ENCODE results near the gene CAPN2. TPM values are rescaled to one million over a fixed set of nuclear protein-coding genes. Genes with fewer than 3 reads are reported as not detected.
A peak's percentile ranks its signal among the peaks of the same experiment; 100 is the strongest.
"Not testable (repeated sequence)": the region's sequence is repeated elsewhere in the genome, so short reads cannot be mapped to it uniquely, and the experiment has no call there.

CAPN2 gene
- total RNA-seq, 1 experiment from 2014 or later: 459 TPM

DNA sequence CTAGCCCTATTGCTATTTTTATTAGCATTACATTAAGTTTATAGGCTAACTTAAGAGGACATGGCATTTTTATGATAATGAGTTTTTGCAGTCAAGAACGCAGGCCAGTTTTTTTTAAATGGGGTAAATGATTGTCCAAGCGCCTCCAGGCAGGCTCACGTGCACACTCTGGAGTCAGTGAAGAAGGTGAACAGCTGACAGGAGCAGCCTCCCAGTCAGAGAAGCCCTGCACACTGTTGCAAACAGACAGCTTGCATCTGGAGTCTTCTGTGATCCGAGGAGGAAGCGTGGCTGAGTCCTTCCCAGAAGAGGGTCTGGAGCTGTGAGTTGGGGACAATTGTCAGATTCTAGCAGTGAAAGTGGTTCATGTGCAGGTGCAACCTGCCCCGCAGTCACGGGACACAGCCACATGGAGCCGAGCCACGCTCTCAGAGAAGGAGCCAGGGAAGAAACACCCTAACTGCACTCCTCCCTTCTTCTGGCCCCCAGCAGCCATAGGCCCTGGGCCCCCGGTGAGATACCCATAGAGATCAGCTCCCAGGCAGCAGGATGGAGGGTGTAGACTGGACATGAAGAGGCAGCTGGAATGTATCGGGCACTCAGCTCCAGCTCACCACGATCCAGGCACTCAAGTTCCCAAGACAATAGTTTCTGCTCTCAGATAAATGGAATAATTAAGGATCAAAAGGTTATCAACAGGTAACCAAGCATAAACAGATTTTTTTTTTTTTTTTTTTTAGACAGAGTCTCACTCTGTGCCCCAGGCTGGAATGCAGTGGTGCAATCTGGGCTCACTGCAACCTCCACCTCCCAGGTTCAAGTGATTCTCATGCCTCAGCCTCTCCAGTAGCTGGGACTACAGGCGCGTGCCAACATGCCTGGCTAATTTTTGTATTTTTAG lies 26.4 kb downstream of the CAPN2 start:
- BruUV-seq (replicated peaks): no TSS peak
- peak; percentile 46 to 73 for DNase-seq

DNA sequence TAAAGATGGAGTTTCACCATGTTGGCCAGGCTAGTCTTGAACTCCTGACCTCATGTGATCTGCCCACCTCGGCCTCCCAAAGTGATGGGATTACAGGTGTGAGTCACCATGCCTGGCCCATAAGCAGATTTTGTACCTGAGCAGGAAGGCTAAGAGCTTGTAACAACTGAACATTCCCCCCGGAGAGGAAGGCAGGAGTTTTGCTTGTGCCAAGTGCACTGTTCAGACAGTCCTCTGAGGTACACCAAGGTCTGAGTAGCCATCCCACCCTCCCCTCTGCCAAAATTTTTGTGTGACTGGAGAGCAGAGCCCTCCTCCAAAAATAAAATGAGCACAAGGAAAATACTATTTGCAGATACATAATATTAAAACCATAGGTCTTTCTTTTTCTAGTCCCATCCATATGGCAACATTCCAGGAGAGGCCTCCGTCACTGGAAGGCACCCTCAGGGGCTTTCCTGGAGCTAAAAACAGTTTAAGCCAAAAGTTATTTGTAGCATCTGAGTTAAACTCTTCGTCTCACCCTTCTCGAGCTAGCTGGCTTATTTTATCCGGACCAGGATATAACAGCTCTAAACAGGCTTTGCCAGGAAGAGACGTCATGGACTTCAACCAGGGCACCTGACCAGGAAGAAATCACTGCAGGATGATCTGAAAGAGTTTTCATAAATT lies 27.2 kb downstream of the CAPN2 start:
- TF ChIP-seq, protein P1, sequence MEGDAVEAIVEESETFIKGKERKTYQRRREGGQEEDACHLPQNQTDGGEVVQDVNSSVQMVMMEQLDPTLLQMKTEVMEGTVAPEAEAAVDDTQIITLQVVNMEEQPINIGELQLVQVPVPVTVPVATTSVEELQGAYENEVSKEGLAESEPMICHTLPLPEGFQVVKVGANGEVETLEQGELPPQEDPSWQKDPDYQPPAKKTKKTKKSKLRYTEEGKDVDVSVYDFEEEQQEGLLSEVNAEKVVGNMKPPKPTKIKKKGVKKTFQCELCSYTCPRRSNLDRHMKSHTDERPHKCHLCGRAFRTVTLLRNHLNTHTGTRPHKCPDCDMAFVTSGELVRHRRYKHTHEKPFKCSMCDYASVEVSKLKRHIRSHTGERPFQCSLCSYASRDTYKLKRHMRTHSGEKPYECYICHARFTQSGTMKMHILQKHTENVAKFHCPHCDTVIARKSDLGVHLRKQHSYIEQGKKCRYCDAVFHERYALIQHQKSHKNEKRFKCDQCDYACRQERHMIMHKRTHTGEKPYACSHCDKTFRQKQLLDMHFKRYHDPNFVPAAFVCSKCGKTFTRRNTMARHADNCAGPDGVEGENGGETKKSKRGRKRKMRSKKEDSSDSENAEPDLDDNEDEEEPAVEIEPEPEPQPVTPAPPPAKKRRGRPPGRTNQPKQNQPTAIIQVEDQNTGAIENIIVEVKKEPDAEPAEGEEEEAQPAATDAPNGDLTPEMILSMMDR (conservative IDR thresholded peaks at IDR 0.05): no peak
- no peak for TF ChIP-seq EZH2 (IDR thresholded peaks at IDR 0.05; ENCODE audit: low read depth)
- peaks cover 72% of the 10 kb centered on the region for H3F3A ChIP-seq (ENCODE audit: insufficient read depth, low read depth)
- peak overlapping the region; percentile 30; the same call in 1 of the 2 replicates for H3K4me2 ChIP-seq
- peaks cover 86% of the 10 kb centered on the region for H3K79me2 ChIP-seq (ENCODE audit: low read depth)
- peaks cover 11% of the 10 kb centered on the region for H4K20me1 ChIP-seq (ENCODE audit: insufficient read depth)
- intact Hi-C loops (cut with micrococcal nuclease; ENCODE audit: unreplicated experiment): loop anchor here (1.0 kb wide), 1 partner anchor 24 kb away; no protein-coding TSS in a partner anchor
- no peaks in the 10 kb centered on the region for H3K9me3 ChIP-seq (ENCODE audit: insufficient read depth, low read depth)
- DNase-seq: no peak
- CTCF ChIA-PET: interaction anchor here (0.7 to 1.1 kb wide), 3 partner anchors 12 to 21 kb away, joined by 3 to 13 read pairs (median 4); no protein-coding TSS in a partner anchor
- peaks cover 51% of the 10 kb centered on the region for H3K36me3 ChIP-seq (ENCODE audit: low read depth)
- peak overlapping the region; percentile 73 for H3K27ac ChIP-seq
- H3K4me1 ChIP-seq (replicated peaks; ENCODE audit: insufficient read depth): peaks cover 46% of the 10 kb centered on the region
- no peaks in the 10 kb centered on the region for H3K9me2 ChIP-seq (ENCODE audit: insufficient read depth)
- H3K27me3 ChIP-seq (ENCODE audit: insufficient read depth, low read depth): no peaks in the 10 kb centered on the region
- H2AFZ ChIP-seq: no peak overlapping the region
- BruUV-seq (replicated peaks): TSS peak; percentile 1
- POLR2A ChIA-PET (ENCODE audit: unreplicated experiment): interaction anchor here (0.5 to 1.3 kb wide), 6 partner anchors 10 to 459 kb away, joined by 3 to 17 read pairs (median 6); no protein-coding TSS in a partner anchor
- H3K4me3 ChIP-seq: no peak overlapping the region

More for the DNA sequence above, 26.4 kb downstream of the CAPN2 start:
- TF ChIP-seq, protein P1 (conservative IDR thresholded peaks at IDR 0.05): no peak
- no peak for TF ChIP-seq EZH2 (IDR thresholded peaks at IDR 0.05; ENCODE audit: low read depth)
- ChIA-PET CTCF (interaction anchor here (0.7 to 1.1 kb wide), 3 partner anchors 11 to 20 kb away, joined by 3 to 13 read pairs (median 4); no protein-coding TSS in a partner anchor), POLR2A (ENCODE audit: unreplicated experiment) (interaction anchor here (0.5 to 1.3 kb wide), 8 partner anchors 11 to 460 kb away, joined by 3 to 17 read pairs (median 6); partner anchors contain the start of gene CAPN8)
- no peaks in the 10 kb centered on the region for H3K27me3 ChIP-seq (ENCODE audit: insufficient read depth, low read depth)
- peak overlapping the region; percentile 30; the same call in 1 of the 2 replicates for H3K4me2 ChIP-seq
- H3K27ac ChIP-seq: peak overlapping the region; percentile 73
- H3F3A ChIP-seq (ENCODE audit: insufficient read depth, low read depth): peaks cover 64% of the 10 kb centered on the region
- peaks cover 14% of the 10 kb centered on the region for H4K20me1 ChIP-seq (ENCODE audit: insufficient read depth)
- H3K9me3 ChIP-seq (ENCODE audit: insufficient read depth, low read depth): no peaks in the 10 kb centered on the region
- H3K36me3 ChIP-seq (ENCODE audit: low read depth): peaks cover 45% of the 10 kb centered on the region
- H3K4me3 ChIP-seq: no peak overlapping the region
- H3K4me1 ChIP-seq (replicated peaks; ENCODE audit: insufficient read depth): peaks cover 46% of the 10 kb centered on the region
- peaks cover 88% of the 10 kb centered on the region for H3K79me2 ChIP-seq (ENCODE audit: low read depth)
- H2AFZ ChIP-seq: no peak overlapping the region
- intact Hi-C loops (cut with micrococcal nuclease; ENCODE audit: unreplicated experiment): loop anchor here (1.0 kb wide), 1 partner anchor 23 kb away; no protein-coding TSS in a partner anchor
- H3K9me2 ChIP-seq (ENCODE audit: insufficient read depth): no peaks in the 10 kb centered on the region

DNA sequence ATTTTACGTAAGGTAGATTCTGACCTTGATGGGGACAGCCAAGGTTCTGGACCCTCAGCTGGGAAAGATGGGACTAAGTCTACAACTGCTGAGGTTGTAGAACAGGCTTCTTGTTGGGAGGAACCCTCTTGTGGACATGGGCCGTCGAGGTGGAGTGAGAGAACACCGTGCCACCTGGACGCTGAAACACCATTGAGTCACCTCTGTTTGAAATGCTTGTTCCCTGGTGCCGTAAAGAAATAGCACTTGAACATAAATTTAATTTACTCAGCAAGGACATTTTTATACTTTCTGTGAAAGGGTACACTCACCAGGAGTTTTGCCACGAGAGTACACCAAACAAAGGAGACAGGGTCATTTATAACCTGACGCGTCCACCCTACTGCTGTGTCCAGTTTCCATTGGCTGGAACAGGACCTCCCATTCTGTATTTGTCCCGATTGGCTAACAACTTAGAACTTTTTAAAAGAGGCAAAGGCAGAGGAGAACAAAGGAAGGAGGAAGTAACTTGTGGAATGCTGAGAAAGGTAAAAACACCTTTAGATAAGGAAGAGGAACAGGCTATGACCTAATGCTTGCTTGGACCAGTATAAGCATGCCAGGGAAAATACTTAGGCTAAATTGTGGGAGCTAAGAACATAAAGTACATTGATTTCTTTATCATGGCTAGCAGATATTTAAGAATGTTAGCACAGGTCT lies 27.8 kb downstream of the CAPN2 start:
- H3K9me2 ChIP-seq (ENCODE audit: insufficient read depth); intact Hi-C loops (cut with micrococcal nuclease; ENCODE audit: unreplicated experiment); H3K9me3 ChIP-seq (ENCODE audit: insufficient read depth, low read depth); H3K4me3 ChIP-seq; H3K27me3 ChIP-seq (ENCODE audit: insufficient read depth, low read depth); CTCF ChIA-PET; H2AFZ ChIP-seq: not testable (repeated sequence)
- Histone ChIP-seq H3K27ac (peak overlapping the region; percentile 73), H3K4me2 (0 out of 2 replicates have a peak overlapping the region, but pooled peaks have one; percentile 14), H3K79me2 (ENCODE audit: low read depth) (peaks cover 80% of the 10 kb centered on the region), H3F3A (ENCODE audit: insufficient read depth, low read depth) (peaks cover 75% of the 10 kb centered on the region), H3K36me3 (ENCODE audit: low read depth) (peaks cover 51% of the 10 kb centered on the region), H3K4me1 (replicated peaks; ENCODE audit: insufficient read depth) (peaks cover 46% of the 10 kb centered on the region), H4K20me1 (ENCODE audit: insufficient read depth) (peaks cover 11% of the 10 kb centered on the region)
- BruUV-seq (replicated peaks): TSS peak; percentile 96
- DNase-seq: peak; percentile 41 to 64
- POLR2A ChIA-PET (ENCODE audit: unreplicated experiment): interaction anchor here (0.8 to 1.3 kb wide), 3 partner anchors 9 to 21 kb away, joined by 4 to 11 read pairs (median 6); no protein-coding TSS in a partner anchor
